ENCODE data around the gene EBF4. TPM values are rescaled to one million over a fixed set of nuclear protein-coding genes. Genes with fewer than 3 reads are reported as not detected.

Gene EBF4
- total and polyA plus RNA-seq, 10 of the 15 experiments (the other 5 are each of a cell fraction or from before 2014, with no cell fraction given), result 0.13 TPM; not detected in 9

- Histone ChIP-seq H3K4me1 (ENCODE audit: control insufficient read depth, insufficient read depth, low read length) (no peaks in the 10 kb centered on the region), H3K9ac (ENCODE audit: control insufficient read depth, insufficient read depth, low read length) (no peak overlapping the region), H3K36me3 (ENCODE audit: control insufficient read depth in 2 of 2, insufficient read depth in 2 of 2, low read length in 1 of 2) (no peaks in the 10 kb centered on the region), H3K9me3 (replicated peaks; ENCODE audit: control insufficient read depth, insufficient read depth, low read length) (no peaks in the 10 kb centered on the region), H3K4me3 (no peak overlapping the region), H3K79me2 (ENCODE audit: control insufficient read depth, insufficient read depth, low read length) (no peaks in the 10 kb centered on the region), H2AFZ (ENCODE audit: control insufficient read depth, low read depth, low read length) (no peak overlapping the region), H3K4me2 (ENCODE audit: control insufficient read depth, insufficient read depth) (no peak overlapping the region), H4K20me1 (ENCODE audit: control insufficient read depth, insufficient read depth) (no peaks in the 10 kb centered on the region), H3K27me3 (replicated peaks in 1 of 2; ENCODE audit: control insufficient read depth in 2 of 2, insufficient read depth in 2 of 2, low read length in 1 of 2) (peaks cover 0 to 2% of the 10 kb centered on the region in 2 experiments; a peak in 2 of 4 replicates), H3K27ac (ENCODE audit: control insufficient read depth, insufficient read depth) (no peak overlapping the region)
- 44% methylated on average over 16 of the region's 17 CpGs for WGBS (ENCODE audit: insufficient coverage, insufficient replicate concordance, low lambda C conversion rate, missing lambda C conversion rate)
- in situ Hi-C loops (cut with MboI) (no loop called here), intact Hi-C loops (cut with micrococcal nuclease; ENCODE audit: unreplicated experiment) (no loop called here)
- DNase-seq (ENCODE audit: low read depth, low spot score) (no peak), ATAC-seq (no peak), FAIRE-seq (no peak)
- ChIA-PET RAD21 (ENCODE audit: unreplicated experiment) (no interaction called here), SMC1A (ENCODE audit: uncharacterized antibody, unreplicated experiment) (interaction anchor here (1.0 kb wide), 1 partner anchor 20 kb away, joined by 3 read pairs; no protein-coding TSS in a partner anchor), CTCF (interaction anchor here (0.7 kb wide), 1 partner anchor 479 kb away, joined by 3 read pairs; no protein-coding TSS in a partner anchor), POLR2A (no interaction called here)
- no TSS peak for BruUV-seq (replicated peaks)
- TF ChIP-seq TBL1XR1 (IDR thresholded peaks at IDR 0.05; ENCODE audit: low read depth, low read length) (no peak), BHLHE40 (IDR thresholded peaks at IDR 0.05; ENCODE audit: borderline replicate concordance in 1 of 2, low read depth in 2 of 2, low read length in 1 of 2) (no peak), ZNF217 (IDR thresholded peaks at IDR 0.05) (no peak), ZBTB40 (IDR thresholded peaks at IDR 0.05; ENCODE audit: borderline replicate concordance) (no peak), MEF2B (IDR thresholded peaks at IDR 0.05; ENCODE audit: partially characterized antibody, poor library complexity, severe bottlenecking) (no peak), YBX1 (IDR thresholded peaks at IDR 0.05) (no peak), GABPA (IDR thresholded peaks at IDR 0.05; ENCODE audit: low read depth) (no peak), IRF5 (IDR thresholded peaks at IDR 0.05; ENCODE audit: borderline replicate concordance) (no peak), E4F1 (IDR thresholded peaks at IDR 0.05; ENCODE audit: borderline replicate concordance, partially characterized antibody) (no peak), EGR1 (IDR thresholded peaks at IDR 0.05; ENCODE audit: borderline replicate concordance in 1 of 2, low read depth in 2 of 2, low read length in 2 of 2) (no peak), HSF1 (IDR thresholded peaks at IDR 0.05; ENCODE audit: low read depth, low read length) (no peak), SMARCA5 (IDR thresholded peaks at IDR 0.05) (no peak), ZSCAN29 (IDR thresholded peaks at IDR 0.05) (no peak), NR2C1 (IDR thresholded peaks at IDR 0.05) (no peak)
Observed at GRCh38 chr20:2709205-2709981, 16.8 kb downstream of the EBF4 start.

All from GM12878 (cell line).